GM12875 (cell line): ENCODE data around the gene SYTL2.
"Not testable (repeated sequence)": the region's sequence is repeated elsewhere in the genome, so short reads cannot be mapped to it uniquely, and the experiment has no call there.

Source experiments
- H3K4me3 ChIP-seq: one replicate; pipeline ENCODE4 v1.5.1; 2011; ENCODE audit warnings: low read depth, low read length, control low read depth
- TF ChIP-seq, protein P1 (sequence below): IDR thresholded peaks from 2 replicates; pipeline ENCODE4 v1.5.1; 2011; ENCODE audit warnings: low read depth, mild to moderate bottlenecking, control low read depth, inconsistent platforms, low read length, moderate library complexity, borderline replicate concordance; ENCODE audit not compliant: insufficient read depth

The SYTL2 gene

DNA sequence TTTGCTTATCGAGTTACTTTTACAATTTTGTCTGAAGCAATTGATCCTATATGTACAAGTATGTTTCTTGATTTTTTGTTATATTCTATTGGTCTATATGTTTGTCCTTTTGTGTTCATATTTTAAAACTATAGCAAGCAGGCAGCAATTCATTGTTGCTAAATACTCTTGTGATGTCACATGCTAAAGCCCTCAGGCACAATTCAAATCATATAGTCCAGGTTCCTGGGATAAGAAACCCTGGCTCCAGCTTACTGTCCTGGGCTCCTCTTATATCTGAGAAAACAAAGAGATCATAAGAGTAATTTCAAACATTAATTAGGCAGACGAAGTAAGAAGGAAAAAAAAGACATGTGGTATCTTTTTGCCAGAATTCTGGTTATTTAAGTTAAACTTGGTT, 37.6 kb upstream of the SYTL2 start:
- H3K4me3 ChIP-seq = no peak overlapping the region
- TF ChIP-seq, protein P1, sequence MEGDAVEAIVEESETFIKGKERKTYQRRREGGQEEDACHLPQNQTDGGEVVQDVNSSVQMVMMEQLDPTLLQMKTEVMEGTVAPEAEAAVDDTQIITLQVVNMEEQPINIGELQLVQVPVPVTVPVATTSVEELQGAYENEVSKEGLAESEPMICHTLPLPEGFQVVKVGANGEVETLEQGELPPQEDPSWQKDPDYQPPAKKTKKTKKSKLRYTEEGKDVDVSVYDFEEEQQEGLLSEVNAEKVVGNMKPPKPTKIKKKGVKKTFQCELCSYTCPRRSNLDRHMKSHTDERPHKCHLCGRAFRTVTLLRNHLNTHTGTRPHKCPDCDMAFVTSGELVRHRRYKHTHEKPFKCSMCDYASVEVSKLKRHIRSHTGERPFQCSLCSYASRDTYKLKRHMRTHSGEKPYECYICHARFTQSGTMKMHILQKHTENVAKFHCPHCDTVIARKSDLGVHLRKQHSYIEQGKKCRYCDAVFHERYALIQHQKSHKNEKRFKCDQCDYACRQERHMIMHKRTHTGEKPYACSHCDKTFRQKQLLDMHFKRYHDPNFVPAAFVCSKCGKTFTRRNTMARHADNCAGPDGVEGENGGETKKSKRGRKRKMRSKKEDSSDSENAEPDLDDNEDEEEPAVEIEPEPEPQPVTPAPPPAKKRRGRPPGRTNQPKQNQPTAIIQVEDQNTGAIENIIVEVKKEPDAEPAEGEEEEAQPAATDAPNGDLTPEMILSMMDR = no peak

- TF ChIP-seq, protein P1 = no peak
- H3K4me3 ChIP-seq = no peak overlapping the region
Observed at GRCh38 chr11:85848006-85848405, 37.1 kb upstream of the SYTL2 start.

- TF ChIP-seq, protein P1 = no peak
- no peak overlapping the region for H3K4me3 ChIP-seq
Observed at GRCh38 chr11:85847436-85847835, 36.5 kb upstream of the SYTL2 start.

DNA sequence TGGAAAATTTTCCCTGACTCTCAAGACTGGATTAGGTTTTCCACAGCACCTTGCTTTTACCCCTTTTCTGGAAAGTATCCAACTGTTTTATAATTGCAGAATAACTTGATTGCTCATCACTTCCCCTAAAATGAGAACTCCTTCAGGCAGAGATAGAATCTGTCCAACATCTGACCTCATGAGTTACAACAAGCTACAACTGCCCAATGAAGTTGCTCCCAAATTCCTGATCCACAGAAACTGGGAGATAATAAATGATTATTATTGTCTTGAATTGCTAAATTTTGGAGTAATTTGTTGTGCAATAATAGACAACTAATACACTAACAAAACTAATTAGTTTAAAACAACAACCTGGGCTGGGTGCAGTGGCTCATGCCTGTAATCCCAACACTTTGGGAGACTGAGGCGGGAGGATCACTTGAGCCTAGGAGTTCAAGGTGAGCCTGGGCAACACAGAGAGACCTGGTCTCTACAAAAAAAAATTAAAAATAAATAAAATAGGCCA, 34.2 kb upstream of the SYTL2 start:
- TF ChIP-seq, protein P1 = no peak
- H3K4me3 ChIP-seq = no peak overlapping the region

DNA sequence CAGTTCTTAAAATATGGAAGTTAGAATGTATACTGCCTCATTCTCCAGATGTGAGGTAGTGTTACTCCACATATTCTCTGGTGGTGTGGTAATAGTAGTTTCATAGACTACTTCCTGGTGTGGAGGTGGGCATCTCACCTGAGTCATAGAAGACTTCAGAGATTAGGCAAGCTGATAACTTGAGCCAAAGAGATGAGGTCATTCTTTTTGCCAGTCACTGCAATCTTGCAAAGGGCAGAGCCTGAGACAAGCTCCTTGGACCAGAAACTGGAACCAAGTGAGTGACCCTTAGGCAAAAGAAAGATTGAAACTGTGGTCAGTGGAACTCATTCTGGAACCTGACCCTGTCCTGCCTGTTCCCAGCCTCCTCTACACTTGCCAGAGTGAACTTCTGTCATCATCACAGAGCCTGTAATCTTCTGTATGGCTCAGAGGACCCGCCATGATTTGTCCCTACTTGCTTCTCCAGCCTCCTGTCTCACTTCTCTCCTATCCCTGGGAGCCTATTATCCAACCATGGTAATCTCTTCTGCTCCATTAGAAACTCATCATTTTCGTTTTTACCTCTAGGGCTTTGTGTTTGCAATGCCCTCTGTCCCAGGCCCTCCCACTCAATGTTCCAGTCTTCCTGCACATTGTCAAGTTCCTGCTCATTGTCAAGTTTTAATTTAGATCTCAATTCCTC, 33.6 kb upstream of the SYTL2 start:
- H3K4me3 ChIP-seq = no peak overlapping the region
- TF ChIP-seq, protein P1 = no peak

DNA sequence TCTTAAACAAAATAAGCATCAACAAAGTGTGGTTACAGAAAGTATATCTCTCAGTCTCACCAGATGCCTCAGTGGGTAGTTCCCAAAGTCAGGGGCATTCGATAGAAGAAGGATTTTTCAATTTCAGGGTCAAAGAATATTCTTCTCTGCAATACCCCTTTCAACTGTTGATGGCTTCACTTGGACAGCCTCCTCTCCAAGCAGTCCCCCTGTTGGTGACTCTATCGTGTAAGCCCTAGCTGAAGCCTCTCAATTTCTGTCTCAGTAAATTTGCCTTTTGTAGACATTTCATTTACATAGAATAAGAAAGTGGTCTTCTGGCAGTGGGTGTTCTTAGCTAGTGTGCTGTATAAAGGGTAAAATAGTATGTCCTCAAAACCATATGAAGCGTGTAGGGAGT, 33.0 kb upstream of the SYTL2 start:
- TF ChIP-seq, protein P1 = no peak
- no peak overlapping the region for H3K4me3 ChIP-seq

DNA sequence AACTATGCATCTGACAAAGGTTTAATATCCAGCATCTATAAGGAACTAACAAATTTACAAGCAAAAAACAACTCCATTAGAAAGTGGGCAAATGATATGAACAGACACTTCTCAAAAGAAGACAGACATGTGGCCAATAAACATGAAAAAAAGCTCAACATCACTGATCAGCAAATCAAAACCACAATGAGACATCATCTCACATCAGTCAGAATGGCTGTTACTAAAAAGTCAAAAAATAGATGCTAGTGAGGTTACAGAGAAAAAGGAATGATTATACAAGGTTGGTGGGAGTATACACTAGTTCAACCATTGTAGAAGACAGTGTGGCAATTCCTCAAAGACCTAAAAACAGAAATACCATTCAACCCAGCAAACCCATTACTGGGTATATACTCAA, 30.0 kb upstream of the SYTL2 start:
- H3K4me3 ChIP-seq = not testable (repeated sequence)

DNA sequence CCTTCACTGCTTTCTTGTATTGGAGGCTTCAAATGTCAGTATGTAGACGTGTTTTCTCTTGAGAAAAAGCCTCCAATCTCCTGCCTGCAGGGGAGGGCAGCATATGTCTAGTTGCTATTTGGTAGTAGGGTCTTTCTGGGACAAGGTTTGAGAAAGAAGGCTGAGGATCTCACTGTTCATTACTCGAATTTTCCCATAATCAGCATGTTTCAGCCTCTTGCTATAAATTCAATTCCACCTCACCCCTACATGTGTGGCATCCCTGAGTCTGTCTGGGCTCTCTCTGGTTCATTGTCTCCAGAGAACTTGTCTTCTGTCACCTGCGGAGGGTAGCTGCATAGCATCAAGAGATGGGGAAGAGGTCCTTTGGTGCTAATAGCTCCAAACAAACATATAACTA, 24.8 kb upstream of the SYTL2 start:
- TF ChIP-seq, protein P1 = no peak
- no peak overlapping the region for H3K4me3 ChIP-seq
